Thyroid gland (tissue), 4 donors: ENCODE measurements around the gene LCN15.

ENCODE experiments used
- CTCF ChIP-seq, 6 experiments: fragments of 200-600 bp in 3 of 6; fragments of 450-650 bp in 3 of 6; sonication (generic) in 3 of 6; IDR thresholded peaks; one replicate each; pipeline ENCODE4 v1.5.1; 2016 to 2019; ENCODE audit warnings: antibody characterized with exemption in 6 of 6, mild to moderate bottlenecking in 2 of 6, inconsistent platforms in 1 of 6, moderate library complexity in 1 of 6
- POLR2A ChIP-seq, 2 donors: fragments of 450-650 bp; IDR thresholded peaks; one replicate each; pipeline ENCODE4 v1.6.1; 2017; ENCODE audit warnings: antibody characterized with exemption in 2 of 2, mild to moderate bottlenecking in 2 of 2, moderate library complexity in 1 of 2

- TF ChIP-seq CTCF (IDR thresholded peaks at IDR 0.05) = no peak
- TF ChIP-seq POLR2A (IDR thresholded peaks at IDR 0.05) = no peak
Measured at GRCh38 chr9:136756134-136756438, 8.2 kb downstream of the LCN15 start.
